H9 (cell line): Measurements from ENCODE around the gene DPH1. TPM values are rescaled to one million over a fixed set of nuclear protein-coding genes. Genes with fewer than 3 reads are reported as not detected.
A peak's percentile ranks its signal among the peaks of the same experiment; 100 is the strongest.

Source experiments
- DNase-seq: peaks from one replicate; pipeline ENCODE4 v3.0.0-alpha.2; 2017
- H2AFZ ChIP-seq: one replicate; pipeline ENCODE4 v1.6.1; 2013; ENCODE audit warnings: mild to moderate bottlenecking, low read length, control low read depth, moderate library complexity
- H2AK5ac ChIP-seq: 2 replicates; pipeline ENCODE4 v1.6.1; 2013; ENCODE audit warnings: low read length, control low read depth, mixed read lengths; ENCODE audit not compliant: insufficient read length
- H2BK120ac ChIP-seq: one replicate; pipeline ENCODE4 v1.6.1; 2013; ENCODE audit warnings: low read depth, mild to moderate bottlenecking, low read length, control low read depth, inconsistent platforms; ENCODE audit not compliant: poor library complexity, severe bottlenecking
- H2BK12ac ChIP-seq: 2 replicates; pipeline ENCODE4 v1.6.1; 2013; ENCODE audit warnings: low read length, control low read depth, mixed read lengths, low read depth; ENCODE audit not compliant: insufficient read length
- H2BK15ac ChIP-seq: 2 replicates; pipeline ENCODE4 v1.6.1; 2013; ENCODE audit warnings: low read depth, low read length, control low read depth
- H2BK20ac ChIP-seq: one replicate; pipeline ENCODE4 v1.6.1; 2013; ENCODE audit warnings: low read depth, mild to moderate bottlenecking, low read length, control low read depth, inconsistent platforms; ENCODE audit not compliant: poor library complexity, severe bottlenecking
- H2BK5ac ChIP-seq: 2 replicates; pipeline ENCODE4 v1.6.1; 2013; ENCODE audit warnings: low read length, control low read depth, mixed read lengths; ENCODE audit not compliant: insufficient read length
- H3K14ac ChIP-seq: 2 replicates; pipeline ENCODE4 v1.6.1; 2013; ENCODE audit warnings: low read length, control low read depth; ENCODE audit not compliant: insufficient read depth
- H3K18ac ChIP-seq: 2 replicates; pipeline ENCODE4 v1.6.1; 2013; ENCODE audit warnings: low read depth, mild to moderate bottlenecking, mixed read lengths, low read length, control low read depth; ENCODE audit not compliant: insufficient read length
- H3K23ac ChIP-seq: 2 replicates; pipeline ENCODE4 v1.6.1; 2013; ENCODE audit warnings: low read length, control low read depth, mixed read lengths, low read depth; ENCODE audit not compliant: insufficient read length
- H3K23me2 ChIP-seq: 2 replicates; pipeline ENCODE4 v1.6.1; 2013; ENCODE audit warnings: low read depth, mild to moderate bottlenecking, mixed read lengths, low read length, control low read depth; ENCODE audit not compliant: insufficient read length, poor library complexity, severe bottlenecking
- H3K27ac ChIP-seq: 2 replicates; pipeline ENCODE4 v1.5.1; 2013; ENCODE audit warnings: low read length, control low read depth, mixed read lengths, low read depth; ENCODE audit not compliant: insufficient read length
- H3K27me3 ChIP-seq: 2 replicates; pipeline ENCODE4 v1.6.1; 2013; ENCODE audit warnings: low read length, control low read depth, inconsistent platforms; ENCODE audit not compliant: insufficient read depth
- H3K4ac ChIP-seq: 2 replicates; pipeline ENCODE4 v1.6.1; 2013; ENCODE audit warnings: low read depth, mild to moderate bottlenecking, control low read depth, inconsistent platforms, low read length, moderate library complexity
- H3K4me1 ChIP-seq: 2 replicates; pipeline ENCODE4 v1.6.1; 2013; ENCODE audit warnings: low read length, control low read depth, inconsistent platforms; ENCODE audit not compliant: insufficient read depth
- H3K4me2 ChIP-seq: 2 replicates; pipeline ENCODE4 v1.6.1; 2013; ENCODE audit warnings: low read length, control low read depth, mixed read lengths; ENCODE audit not compliant: insufficient read length, insufficient read depth
- H3K56ac ChIP-seq: 2 replicates; pipeline ENCODE4 v1.6.1; 2013; ENCODE audit warnings: low read depth, mild to moderate bottlenecking, mixed read lengths, low read length, control low read depth; ENCODE audit not compliant: insufficient read length
- H3K79me1 ChIP-seq: 2 replicates; pipeline ENCODE4 v1.6.1; 2013; ENCODE audit warnings: low read depth, mild to moderate bottlenecking, moderate library complexity, low read length, control low read depth, inconsistent platforms; ENCODE audit not compliant: insufficient read depth, poor library complexity, severe bottlenecking
- H3K79me2 ChIP-seq: 2 replicates; pipeline ENCODE4 v1.6.1; 2013; ENCODE audit warnings: low read length, control low read depth, inconsistent platforms; ENCODE audit not compliant: insufficient read depth
- H3K9ac ChIP-seq: 2 replicates; pipeline ENCODE4 v1.6.1; 2013; ENCODE audit warnings: low read length, control low read depth, mixed read lengths; ENCODE audit not compliant: insufficient read length; ENCODE audit errors: extremely low read depth
- H3K9me3 ChIP-seq: one replicate; pipeline ENCODE4 v1.6.1; 2013; ENCODE audit warnings: low read depth, low read length, inconsistent platforms; ENCODE audit not compliant: control insufficient read depth
- H3T11ph ChIP-seq: one replicate; pipeline ENCODE4 v1.6.1; 2013; ENCODE audit warnings: mild to moderate bottlenecking, low read length, control low read depth, inconsistent platforms
- H4K20me1 ChIP-seq: one replicate; pipeline ENCODE4 v1.6.1; 2013; ENCODE audit not compliant: control insufficient read depth, insufficient read length, insufficient read depth
- H4K5ac ChIP-seq: 2 replicates; pipeline ENCODE4 v1.6.1; 2013; ENCODE audit warnings: low read depth, mild to moderate bottlenecking, mixed read lengths, low read length, control low read depth; ENCODE audit not compliant: insufficient read length
- H4K8ac ChIP-seq: replicated peaks from 2 replicates; pipeline ENCODE4 v1.6.1; 2013; ENCODE audit warnings: low read length, control low read depth, mixed read lengths, low read depth; ENCODE audit not compliant: insufficient read length
- H4K91ac ChIP-seq: 2 replicates; pipeline ENCODE4 v1.6.1; 2013; ENCODE audit warnings: low read depth, mild to moderate bottlenecking, moderate library complexity, mixed read lengths, low read length, control low read depth; ENCODE audit not compliant: insufficient read length
- H3K27ac Mint-ChIP-seq, 3 experiments: 2 replicates in 2 of 3; 3 replicates in 1 of 3; pipeline ENCODE4 v1.8.0; 2020 to 2021; ENCODE audit warnings: mixed read lengths in 3 of 3, mild to moderate bottlenecking in 1 of 3, moderate library complexity in 1 of 3
- H3K27me3 Mint-ChIP-seq: 2 replicates; pipeline ENCODE4 v1.8.0; 2021; ENCODE audit warnings: low read depth, mild to moderate bottlenecking, moderate library complexity, mixed read lengths
- H3K36me3 Mint-ChIP-seq, 3 experiments: 2 replicates in 2 of 3; 3 replicates in 1 of 3; pipeline ENCODE4 v1.8.0; 2020 to 2021; ENCODE audit warnings: low read depth in 3 of 3, mixed read lengths in 3 of 3; ENCODE audit not compliant: insufficient read depth in 1 of 3
- H3K4me1 Mint-ChIP-seq, 2 experiments: 2 replicates each; pipeline ENCODE4 v1.8.0; 2020; ENCODE audit warnings: mixed read lengths in 2 of 2
- H3K4me3 Mint-ChIP-seq, 2 experiments: 2 replicates in 1 of 2; 3 replicates in 1 of 2; pipeline ENCODE4 v1.8.0; 2020 to 2021; ENCODE audit warnings: mild to moderate bottlenecking in 2 of 2, mixed read lengths in 2 of 2, moderate library complexity in 1 of 2
- H3K9me3 Mint-ChIP-seq, 2 experiments: 2 replicates in 1 of 2; 3 replicates in 1 of 2; pipeline ENCODE4 v1.8.0; 2020; ENCODE audit warnings: mild to moderate bottlenecking in 2 of 2, mixed read lengths in 2 of 2, moderate library complexity in 1 of 2
- CTCF ChIP-seq: fragments of 200-600 bp; sonication (generic); conservative IDR thresholded peaks from 3 replicates; pipeline ENCODE4 v1.8.0; 2021; ENCODE audit warnings: antibody characterized with exemption, mild to moderate bottlenecking
- WGBS: extraction: QIAGEN DNeasy Blood & Tissue Kit; methylation state at CpG from one replicate; pipeline ENCODE4 v1.1.7; 2013; ENCODE audit warnings: missing lambda C conversion rate, low lambda C conversion rate, mixed read lengths; ENCODE audit not compliant: insufficient read length; ENCODE audit errors: extremely low coverage; 5-methylcytosine and 5-hydroxymethylcytosine counted together
- total RNA-seq: library from RNA; stranded (reverse); gene quantifications from 2 replicates; pipeline ENCODE4 v1.2.1, GENCODE V29; 2021

DPH1 gene
- total RNA-seq, 1 experiment from 2014 or later = 27.5 TPM

GRCh38 chr17:2057175-2057759, 27.3 kb downstream of the DPH1 start:
- H3K9me3 Mint-ChIP-seq = no peaks in the 10 kb centered on the region
- H3K27me3 Mint-ChIP-seq = peaks cover 67% of the 10 kb centered on the region
- no peak overlapping the region for H2BK120ac ChIP-seq
- peaks cover 10 to 21% of the 10 kb centered on the region in 2 experiments for H3K4me1 Mint-ChIP-seq
- H3K27me3 ChIP-seq = peaks cover 46% of the 10 kb centered on the region
- no peaks in the 10 kb centered on the region for H3K79me2 ChIP-seq
- no peak overlapping the region for H4K91ac ChIP-seq
- H3K4me2 ChIP-seq = peak overlapping the region; percentile 9
- no peak overlapping the region for H2BK12ac ChIP-seq
- no CpG with 5 or more reads among the region's 81 CpGs for WGBS
- no peak overlapping the region for H3K27ac Mint-ChIP-seq
- H3K23me2 ChIP-seq = peaks cover 9% of the 10 kb centered on the region
- no peak for TF ChIP-seq CTCF
- no peaks in the 10 kb centered on the region for H3K79me1 ChIP-seq
- no peaks in the 10 kb centered on the region for H3K9me3 ChIP-seq
- no peak overlapping the region for H2BK5ac ChIP-seq
- no peak overlapping the region for H3K23ac ChIP-seq
- H4K20me1 ChIP-seq = peaks cover 4% of the 10 kb centered on the region
- no peak overlapping the region for H2AK5ac ChIP-seq
- no peak overlapping the region for H3K27ac ChIP-seq
- no peak overlapping the region for H3K4ac ChIP-seq
- H3K14ac ChIP-seq = no peak overlapping the region; the same call in 1 of the 2 replicates
- no peak overlapping the region for H3K18ac ChIP-seq
- no peak overlapping the region for H2AFZ ChIP-seq
- no peak overlapping the region for H4K8ac ChIP-seq
- no peak overlapping the region for H2BK15ac ChIP-seq
- H3K36me3 Mint-ChIP-seq = peaks cover 0 to 9% (median 5%) of the 10 kb centered on the region in 3 experiments; a peak in 4 of 7 replicates
- DNase-seq = no peak
- no peak overlapping the region for H4K5ac ChIP-seq
- H3T11ph ChIP-seq = no peak overlapping the region
- no peak overlapping the region for H3K56ac ChIP-seq
- no peaks in the 10 kb centered on the region for H3K4me1 ChIP-seq
- H3K9ac ChIP-seq = no peak overlapping the region
- H2BK20ac ChIP-seq = no peak overlapping the region
- no peak overlapping the region for H3K4me3 Mint-ChIP-seq
